ENCODE data around the gene LIN52. TPM values are rescaled to one million over a fixed set of nuclear protein-coding genes. Genes with fewer than 3 reads are reported as not detected.

The LIN52 gene
- total RNA-seq, 2 donors from 2014 or later: 16.4 to 19.0 TPM

GRCh38 chr14:74194506-74195274 is 109.9 kb downstream of the LIN52 start:
- H3K27ac Mint-ChIP-seq: no peak overlapping the region
- peaks cover 5% of the 10 kb centered on the region for H3K36me3 ChIP-seq (ENCODE audit: control insufficient read depth, insufficient read depth, low read length)
- no peak overlapping the region for H3K4me3 Mint-ChIP-seq
- no peaks in the 10 kb centered on the region for H3K9me3 ChIP-seq (ENCODE audit: control insufficient read depth, low read length)
- WGBS, 2 experiments (ENCODE audit: insufficient coverage in 1 of 2, insufficient read length in 1 of 2): 96 to 98% methylated on average over 5 to 7 of the region's 8 CpGs
- no peaks in the 10 kb centered on the region for H3K27me3 ChIP-seq (ENCODE audit: control insufficient read depth, insufficient read depth, low read length, poor library complexity, severe bottlenecking)
- peaks cover 18% of the 10 kb centered on the region for H3K36me3 Mint-ChIP-seq (ENCODE audit: low read depth)
- no peaks in the 10 kb centered on the region for H3K4me1 ChIP-seq (ENCODE audit: control insufficient read depth, insufficient read depth, low read length)
- DNase-seq: no peak
- H3K4me1 Mint-ChIP-seq: no peaks in the 10 kb centered on the region
- H3K9me3 Mint-ChIP-seq: no peaks in the 10 kb centered on the region
- H3K4me3 ChIP-seq (ENCODE audit: low read length): no peak overlapping the region
- no peak overlapping the region for H3K9ac ChIP-seq (ENCODE audit: extremely low read depth, low read length, poor library complexity, severe bottlenecking)
- no peak overlapping the region for H3K27ac ChIP-seq (ENCODE audit: low read depth, low read length)
- TF ChIP-seq CTCF (conservative IDR thresholded peaks at IDR 0.05): no peak
- H3K27me3 Mint-ChIP-seq (ENCODE audit: insufficient read depth): no peaks in the 10 kb centered on the region

- no peaks in the 10 kb centered on the region for H3K9me3 ChIP-seq (ENCODE audit: control insufficient read depth, low read length)
- TF ChIP-seq CTCF (conservative IDR thresholded peaks at IDR 0.05): no peak
- no peak overlapping the region for H3K4me3 ChIP-seq (ENCODE audit: low read length)
- no peak overlapping the region for H3K27ac Mint-ChIP-seq
- H3K27ac ChIP-seq (ENCODE audit: low read depth, low read length): no peak overlapping the region
- peaks cover 22% of the 10 kb centered on the region for H3K36me3 Mint-ChIP-seq (ENCODE audit: low read depth)
- no peaks in the 10 kb centered on the region for H3K4me1 ChIP-seq (ENCODE audit: control insufficient read depth, insufficient read depth, low read length)
- H3K27me3 ChIP-seq (ENCODE audit: control insufficient read depth, insufficient read depth, low read length, poor library complexity, severe bottlenecking): no peaks in the 10 kb centered on the region
- peaks cover 7% of the 10 kb centered on the region for H3K36me3 ChIP-seq (ENCODE audit: control insufficient read depth, insufficient read depth, low read length)
- H3K9me3 Mint-ChIP-seq: no peaks in the 10 kb centered on the region
- 79 to 96% methylated on average over 7 of the region's 7 CpGs for WGBS, 2 experiments (ENCODE audit: insufficient coverage in 1 of 2, insufficient read length in 1 of 2)
- H3K27me3 Mint-ChIP-seq (ENCODE audit: insufficient read depth): no peaks in the 10 kb centered on the region
- H3K9ac ChIP-seq (ENCODE audit: extremely low read depth, low read length, poor library complexity, severe bottlenecking): no peak overlapping the region
- no peak overlapping the region for H3K4me3 Mint-ChIP-seq
- no peaks in the 10 kb centered on the region for H3K4me1 Mint-ChIP-seq
- DNase-seq: no peak
Observed at GRCh38 chr14:74195623-74196022, 110.9 kb downstream of the LIN52 start.

GRCh38 chr14:74198441-74199234 is 113.9 kb downstream of the LIN52 start:
- Mint-ChIP-seq H3K36me3 (ENCODE audit: low read depth) (peaks cover 20% of the 10 kb centered on the region), H3K9me3 (no peaks in the 10 kb centered on the region), H3K4me3 (no peak overlapping the region), H3K27me3 (ENCODE audit: insufficient read depth) (no peaks in the 10 kb centered on the region), H3K27ac (no peak overlapping the region), H3K4me1 (no peaks in the 10 kb centered on the region)
- H3K27ac ChIP-seq (ENCODE audit: low read depth, low read length): no peak overlapping the region
- H3K4me1 ChIP-seq (ENCODE audit: control insufficient read depth, insufficient read depth, low read length): no peaks in the 10 kb centered on the region
- TF ChIP-seq CTCF (conservative IDR thresholded peaks at IDR 0.05): no peak
- H3K27me3 ChIP-seq (ENCODE audit: control insufficient read depth, insufficient read depth, low read length, poor library complexity, severe bottlenecking): no peaks in the 10 kb centered on the region
- WGBS, 2 experiments (ENCODE audit: insufficient coverage in 1 of 2, insufficient read length in 1 of 2): 94 to 95% methylated on average over 7 of the region's 7 CpGs
- no peak for DNase-seq
- no peaks in the 10 kb centered on the region for H3K9me3 ChIP-seq (ENCODE audit: control insufficient read depth, low read length)
- H3K4me3 ChIP-seq (ENCODE audit: low read length): no peak overlapping the region
- no peak overlapping the region for H3K9ac ChIP-seq (ENCODE audit: extremely low read depth, low read length, poor library complexity, severe bottlenecking)
- peaks cover 17% of the 10 kb centered on the region for H3K36me3 ChIP-seq (ENCODE audit: control insufficient read depth, insufficient read depth, low read length)
